HepG2 (cell line): ENCODE data around the gene RNF123. TPM values are rescaled to one million over a fixed set of nuclear protein-coding genes. Genes with fewer than 3 reads are reported as not detected.

Experiments used
- CENPT ChIP-seq: sonication (generic); formaldehyde crosslinking; IDR thresholded peaks from 2 replicates; pipeline ENCODE4 v1.8.0; 2022; ENCODE audit warnings: low read depth, mild to moderate bottlenecking, moderate library complexity, missing genetic modification reagents
- DMAP1 ChIP-seq: IDR thresholded peaks from 2 replicates; pipeline ENCODE4 v1.6.1; 2016
- ETV5 ChIP-seq: IDR thresholded peaks from 2 replicates; pipeline ENCODE4 v1.6.1; 2018; ENCODE audit warnings: missing biosample characterization, missing genetic modification reagents, inconsistent platforms, borderline replicate concordance
- LRRFIP1 ChIP-seq: sonication (generic); formaldehyde crosslinking; conservative IDR thresholded peaks from 2 replicates; pipeline ENCODE4 v1.4.0; 2020; ENCODE audit warnings: missing genetic modification reagents
- PLRG1 ChIP-seq: fragments of 450-650 bp; conservative IDR thresholded peaks from 2 replicates; pipeline ENCODE4 v1.6.1; 2016
- POGZ ChIP-seq: sonication (generic); formaldehyde crosslinking; IDR thresholded peaks from 2 replicates; pipeline ENCODE4 v1.4.0; 2020; ENCODE audit warnings: mild to moderate bottlenecking, missing genetic modification reagents
- RERE ChIP-seq: IDR thresholded peaks from 2 replicates; pipeline ENCODE4 v1.6.1; 2016; ENCODE audit warnings: low read depth, missing genetic modification reagents, missing compliant biosample characterization
- SKIL ChIP-seq: sonication (generic); formaldehyde crosslinking; IDR thresholded peaks from 2 replicates; pipeline ENCODE4 v1.8.0; 2022; ENCODE audit warnings: missing genetic modification reagents, mild to moderate bottlenecking, moderate library complexity, borderline replicate concordance
- TRIM24 ChIP-seq: sonication (generic); formaldehyde crosslinking; IDR thresholded peaks from 2 replicates; pipeline ENCODE4 v1.8.0; 2022; ENCODE audit warnings: mild to moderate bottlenecking, missing genetic modification reagents
- ZFX ChIP-seq: sonication (generic); formaldehyde crosslinking; IDR thresholded peaks from 2 replicates; pipeline ENCODE4 v1.4.0; 2020; ENCODE audit warnings: mild to moderate bottlenecking, low read depth, missing genetic modification reagents, moderate library complexity
- ZMYM3 ChIP-seq: sonication (generic); formaldehyde crosslinking; IDR thresholded peaks from 2 replicates; pipeline ENCODE4 v1.5.1; 2020; ENCODE audit warnings: mild to moderate bottlenecking, missing genetic modification reagents
- ZNF30 ChIP-seq: sonication (generic); formaldehyde crosslinking; IDR thresholded peaks from 2 replicates; pipeline ENCODE4 v1.5.0; 2020; ENCODE audit warnings: mild to moderate bottlenecking, missing genetic modification reagents
- ZNF317 ChIP-seq: sonication (generic); formaldehyde crosslinking; IDR thresholded peaks from 2 replicates; pipeline ENCODE4 v1.5.0; 2020; ENCODE audit warnings: mild to moderate bottlenecking, missing genetic modification reagents
- ZNF343 ChIP-seq: sonication (generic); formaldehyde crosslinking; IDR thresholded peaks from 2 replicates; pipeline ENCODE4 v1.4.0; 2020; ENCODE audit warnings: mild to moderate bottlenecking, missing genetic modification reagents
- ZNF382 ChIP-seq: sonication (generic); formaldehyde crosslinking; IDR thresholded peaks from 2 replicates; pipeline ENCODE4 v1.5.0; 2020; ENCODE audit warnings: missing genetic modification reagents, mild to moderate bottlenecking, borderline replicate concordance
- ZNF451 ChIP-seq: sonication (generic); formaldehyde crosslinking; IDR thresholded peaks from 2 replicates; pipeline ENCODE4 v1.5.0; 2020; ENCODE audit warnings: mild to moderate bottlenecking, missing genetic modification reagents
- ZNF691 ChIP-seq: sonication (generic); formaldehyde crosslinking; IDR thresholded peaks from 2 replicates; pipeline ENCODE4 v1.4.0; 2020; ENCODE audit warnings: missing genetic modification reagents, low read depth, mild to moderate bottlenecking, borderline replicate concordance
- polyA plus RNA-seq, 8 experiments: library from polyadenylated mRNA; depleted of rRNA in 3 of 8; stranded (reverse) in 7 of 8; unstranded in 1 of 8; fragments of >200 nt; fragmentation: Illumina TruSeq in 4 of 8; extraction: Trizol in 4 of 8; gene quantifications; 2 replicates each; pipeline versions ENCODE4 v1.2.1 to v1.2.3, GENCODE V29; 2011 to 2016; ENCODE audit warnings: low read depth in 4 of 8, missing spikeins in 1 of 8, mixed read lengths in 1 of 8; ENCODE audit not compliant: insufficient read depth in 1 of 8
- total RNA-seq, 5 experiments: library from RNA; depleted of rRNA; stranded (reverse); fragments of >200 nt; fragmentation: Illumina TruSeq; extraction: Trizol; gene quantifications; 2 replicates each; pipeline ENCODE4 v1.2.3, GENCODE V29; 2016; ENCODE audit warnings: low read depth in 1 of 5

RNF123 gene
- total and polyA plus RNA-seq, 2 of the 13 experiments (the other 11 are each of a cell fraction or from before 2014, with no cell fraction given), result 29.9 to 82.2 TPM

GRCh38 chr3:49673715-49674496 is 15.5 kb upstream of the RNF123 start, which contains the start of gene APEH (continued):
- no peak for TF ChIP-seq RERE (CRISPR knock-in tag)
- TF ChIP-seq ZMYM3, result peak; percentile 61
- no peak for TF ChIP-seq LRRFIP1 (CRISPR knock-in tag)
- TF ChIP-seq TRIM24 (CRISPR knock-in tag), result no peak
- no peak for TF ChIP-seq PLRG1
- no peak for TF ChIP-seq ZNF382 (CRISPR knock-in tag)
- TF ChIP-seq ZNF317 (CRISPR knock-in tag), result peak; percentile 36; the same call in 1 of the 2 replicates
- no peak for TF ChIP-seq ZNF343 (CRISPR knock-in tag)
- TF ChIP-seq ZNF691 (CRISPR knock-in tag), result no peak; the same call in none of the 2 replicates
- no peak for TF ChIP-seq POGZ (CRISPR knock-in tag)
- no peak; the same call in 1 of the 2 replicates for TF ChIP-seq SKIL
- no peak for TF ChIP-seq ZNF451 (CRISPR knock-in tag)
- TF ChIP-seq DMAP1 (CRISPR knock-in tag), result peak; percentile 77
- 0 out of 2 replicates have a peak, but pooled peaks have one; percentile 71 for TF ChIP-seq ZNF30 (CRISPR knock-in tag)
- peak; percentile 91 for TF ChIP-seq ETV5
- TF ChIP-seq ZFX (CRISPR knock-in tag), result peak; percentile 94
- no peak for TF ChIP-seq CENPT (CRISPR knock-in tag)
